Transverse colon (tissue), 3 donors: ENCODE measurements around the gene PTGDR2.
A peak's percentile ranks its signal among the peaks of the same experiment; 100 is the strongest.

Experiments
- POLR2A ChIP-seq: fragments of 450-650 bp; IDR thresholded peaks from one replicate; pipeline ENCODE4 v1.6.1; 2016; ENCODE audit warnings: antibody characterized with exemption, mild to moderate bottlenecking, moderate library complexity
- POLR2AphosphoS5 ChIP-seq, 3 donors: sonication (generic); formaldehyde crosslinking; IDR thresholded peaks; one replicate each; pipeline ENCODE4 v1.6.1; 2016; ENCODE audit warnings: antibody characterized with exemption in 3 of 3

DNA sequence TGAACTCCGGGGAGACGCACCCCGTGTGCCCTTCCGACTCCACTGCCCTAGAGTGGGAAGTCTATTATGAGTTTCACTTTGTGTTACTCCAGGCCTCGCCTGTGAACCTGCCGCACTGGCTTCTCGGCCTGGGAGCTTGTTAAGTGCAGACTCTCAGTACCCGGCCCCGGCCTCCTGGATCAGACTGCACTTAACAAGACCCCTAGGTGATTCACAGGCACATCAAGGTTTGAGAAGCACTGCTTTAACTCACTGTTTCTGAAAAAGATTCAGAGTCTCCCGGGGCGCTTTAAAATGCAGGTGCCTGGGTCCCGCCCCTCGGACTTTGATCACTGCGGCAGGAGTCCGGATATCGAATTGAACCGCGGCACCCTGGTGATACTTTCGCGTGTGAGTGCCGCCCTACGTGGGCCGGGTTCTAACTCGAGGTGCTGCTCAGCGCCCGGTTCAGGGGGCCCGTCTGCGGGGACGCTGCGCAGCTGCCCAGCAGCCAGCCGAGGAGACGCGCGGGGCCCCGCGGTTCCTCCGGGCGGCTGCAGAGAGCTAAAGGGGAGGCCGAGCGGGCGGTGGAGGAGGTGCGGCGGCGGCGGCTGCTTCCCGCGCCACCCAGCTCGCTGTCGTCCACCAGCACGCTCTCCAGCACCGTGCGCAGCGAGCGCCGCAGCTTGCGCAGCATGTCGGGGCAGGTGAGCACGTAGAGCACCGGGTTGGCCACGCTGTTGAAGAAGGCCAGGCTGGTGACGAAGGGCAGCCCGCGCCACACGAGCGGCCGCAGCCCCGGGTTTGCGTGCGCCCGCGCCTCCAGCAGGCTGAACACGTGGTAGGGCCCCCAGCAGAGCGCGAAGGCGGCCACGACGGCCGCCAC lies 3.4 kb downstream of the PTGDR2 start:
- TF ChIP-seq POLR2A (peak; percentile 29), POLR2AphosphoS5 (IDR thresholded peaks at IDR 0.05) (peak in 1 of 3 donors; percentile 57)
